Sigmoid colon (tissue), 7 donors: Measurements from ENCODE around the gene RNASET2. TPM values are rescaled to one million over a fixed set of nuclear protein-coding genes. Genes with fewer than 3 reads are reported as not detected.
A peak's percentile ranks its signal among the peaks of the same experiment; 100 is the strongest.

Experiments used
- DNase-seq: peaks from one replicate; pipeline ENCODE4 v3.0.0-alpha.2; 2019
- H3K27ac ChIP-seq, 4 donors: fragments of 200-600 bp; sonication (generic); one replicate each; pipeline ENCODE4 v1.5.1; 2016 to 2019; ENCODE audit warnings: mild to moderate bottlenecking in 1 of 4
- H3K27me3 ChIP-seq, 3 donors: fragments of 200-600 bp; sonication (generic); one replicate each; pipeline ENCODE4 v1.5.1; 2019; ENCODE audit warnings: mild to moderate bottlenecking in 1 of 3
- H3K36me3 ChIP-seq, 4 donors: fragments of 200-600 bp; sonication (generic); one replicate each; pipeline ENCODE4 v1.5.1; 2016 to 2019
- H3K4me1 ChIP-seq, 4 donors: fragments of 200-600 bp; sonication (generic); one replicate each; pipeline ENCODE4 v1.5.1; 2017 to 2019
- H3K4me3 ChIP-seq, 4 donors: fragments of 200-600 bp; sonication (generic); one replicate each; pipeline ENCODE4 v1.5.1; 2017 to 2019; ENCODE audit warnings: mild to moderate bottlenecking in 2 of 4, moderate library complexity in 1 of 4
- H3K9me3 ChIP-seq, 4 donors: fragments of 200-600 bp in 3 of 4; sonication (generic) in 3 of 4; one replicate each; pipeline versions ENCODE4 v1.5.1 to v1.6.1; 2013 to 2019
- CTCF ChIP-seq, 4 experiments: fragments of 450-650 bp in 3 of 4; fragments of 200-600 bp in 1 of 4; IDR thresholded peaks; one replicate each; pipeline ENCODE4 v1.5.1; 2016 to 2019; ENCODE audit warnings: antibody characterized with exemption in 4 of 4, mild to moderate bottlenecking in 3 of 4, moderate library complexity in 2 of 4
- EP300 ChIP-seq, 4 donors: sonication (generic); formaldehyde crosslinking; IDR thresholded peaks; one replicate each; pipeline ENCODE4 v1.6.1; 2017; ENCODE audit warnings: antibody characterized with exemption in 4 of 4
- POLR2A ChIP-seq, 2 donors: fragments of 450-650 bp; IDR thresholded peaks; one replicate each; pipeline ENCODE4 v1.6.1; 2016; ENCODE audit warnings: antibody characterized with exemption in 2 of 2, mild to moderate bottlenecking in 2 of 2, moderate library complexity in 2 of 2
- POLR2AphosphoS5 ChIP-seq, 4 donors: sonication (generic); formaldehyde crosslinking; IDR thresholded peaks; one replicate each; pipeline ENCODE4 v1.6.1; 2017; ENCODE audit warnings: antibody characterized with exemption in 4 of 4
- WGBS, 2 donors: extraction: QIAGEN DNeasy Blood & Tissue Kit; methylation state at CpG; one replicate each; pipeline ENCODE4 v1.1.7; 2013; 5-methylcytosine and 5-hydroxymethylcytosine counted together
- intact Hi-C: fragments of 100-400 bp; cut with DNase I; formaldehyde crosslinking; loops from one replicate; pipeline ENCODE4 v1.15.1; 2023
- polyA plus RNA-seq, 3 donors: library from polyadenylated mRNA; stranded (reverse); fragments of 200-250 nt; gene quantifications; one replicate each; pipeline ENCODE4 v1.2.3, GENCODE V29; 2013
- total RNA-seq, 4 donors: library from RNA; depleted of rRNA; stranded (reverse); fragments of >200 nt; gene quantifications; one replicate each; pipeline ENCODE4 v1.1.0, GENCODE V29; 2016
- donor health status: healthy with polysubstance abuse.
- donor health status: Bipolar disorder and iron deficiency.
- donor health status: healthy.

RNASET2 gene
- total and polyA plus RNA-seq, 7 donors = 35.4 to 83.9 (median 43.9) TPM

- Histone ChIP-seq H3K27ac (no peak overlapping the region), H3K4me3 (no peak overlapping the region), H3K9me3 (no peaks in the 10 kb centered on the region), H3K36me3 (peaks cover 0 to 11% (median 0%) of the 10 kb centered on the region in 4 donors), H3K4me1 (peaks cover 0 to 21% (median 16%) of the 10 kb centered on the region in 4 donors), H3K27me3 (no peaks in the 10 kb centered on the region)
- TF ChIP-seq EP300 (IDR thresholded peaks at IDR 0.05) (no peak), POLR2A (IDR thresholded peaks at IDR 0.05) (no peak), POLR2AphosphoS5 (IDR thresholded peaks at IDR 0.05) (no peak), CTCF (IDR thresholded peaks at IDR 0.05) (no peak)
- intact Hi-C loops = loop anchor here (10.0 kb wide), 1 partner anchor 88 kb away; no protein-coding TSS in a partner anchor
- 84 to 90% methylated on average over 17 of the region's 17 CpGs for WGBS, 2 donors
- DNase-seq = no peak
Measured at GRCh38 chr6:166952567-166953486, 3.5 kb downstream of the RNASET2 start.

GRCh38 chr6:166952121-166952520 is 4.2 kb downstream of the RNASET2 start:
- Histone ChIP-seq H3K4me1 (peaks cover 0 to 15% (median 10%) of the 10 kb centered on the region in 4 donors), H3K27ac (no peak overlapping the region)
- WGBS, 2 donors = 88 to 92% methylated on average over 12 of the region's 12 CpGs

GRCh38 chr6:166951670-166952060 is 4.7 kb downstream of the RNASET2 start:
- no peak overlapping the region for H3K27ac ChIP-seq
- 75 to 90% methylated on average over 3 of the region's 3 CpGs for WGBS, 2 donors
- H3K4me1 ChIP-seq = peaks cover 0 to 12% (median 9%) of the 10 kb centered on the region in 4 donors

More at GRCh38 chr6:166952121-166952520, 4.2 kb downstream of the RNASET2 start:
- Histone ChIP-seq H3K9me3 (no peaks in the 10 kb centered on the region), H3K27me3 (no peaks in the 10 kb centered on the region), H3K36me3 (peaks cover 0 to 15% (median 0%) of the 10 kb centered on the region in 4 donors), H3K4me3 (no peak overlapping the region)
- DNase-seq = no peak
- no peak for TF ChIP-seq POLR2A (IDR thresholded peaks at IDR 0.05)
- TF ChIP-seq EP300 (IDR thresholded peaks at IDR 0.05) = no peak
- TF ChIP-seq CTCF (IDR thresholded peaks at IDR 0.05) = no peak
- TF ChIP-seq POLR2AphosphoS5 (IDR thresholded peaks at IDR 0.05) = no peak
- intact Hi-C loops = loop anchor here (10.0 kb wide), 1 partner anchor 87 kb away; no protein-coding TSS in a partner anchor

More at GRCh38 chr6:166951670-166952060, 4.7 kb downstream of the RNASET2 start:
- no peaks in the 10 kb centered on the region for H3K9me3 ChIP-seq
- H3K27me3 ChIP-seq = no peaks in the 10 kb centered on the region
- TF ChIP-seq CTCF (IDR thresholded peaks at IDR 0.05) = peak in 1 of 4 experiments; percentile 8
- no peak for TF ChIP-seq EP300 (IDR thresholded peaks at IDR 0.05)
- no peak for TF ChIP-seq POLR2AphosphoS5 (IDR thresholded peaks at IDR 0.05)
- TF ChIP-seq POLR2A (IDR thresholded peaks at IDR 0.05) = no peak
- no peak overlapping the region for H3K4me3 ChIP-seq
- intact Hi-C loops = loop anchor here (2.0 to 10.0 kb wide), 2 partner anchors 87 to 165 kb away; no protein-coding TSS in a partner anchor
- no peak for DNase-seq
- H3K36me3 ChIP-seq = peaks cover 0 to 20% (median 0%) of the 10 kb centered on the region in 4 donors
